ENCODE data around the gene ARHGEF40.
"Not testable (repeated sequence)": the region's sequence is repeated elsewhere in the genome, so short reads cannot be mapped to it uniquely, and the experiment has no call there.

ARHGEF40 gene

GRCh38 chr14:21039585-21040369, 30.3 kb upstream of the ARHGEF40 start:
- DNase-seq (ENCODE audit: low read depth): no peak

GRCh38 chr14:21040370-21040925, 29.7 kb upstream of the ARHGEF40 start:
- no peak for DNase-seq (ENCODE audit: low read depth)

- not testable (repeated sequence) for DNase-seq (ENCODE audit: low read depth)
These were observed 29.2 kb upstream of the ARHGEF40 start for GRCh38 chr14:21040941-21041340.

- DNase-seq (ENCODE audit: low read depth): no peak
These were observed 28.2 kb upstream of the ARHGEF40 start, which contains the start of gene RNASE7 for GRCh38 chr14:21041676-21042433. Gene RNASE7 (plus strand): TSS chr14:21042362. CDS start chr14:21042993, 631 bp downstream.

GRCh38 chr14:21042918-21043317, 27.2 kb upstream of the ARHGEF40 start:
- no peak for DNase-seq (ENCODE audit: low read depth)

- DNase-seq (ENCODE audit: low read depth): no peak
These were observed 26.6 kb upstream of the ARHGEF40 start for GRCh38 chr14:21043387-21043973.

GRCh38 chr14:21043974-21044618, 26.0 kb upstream of the ARHGEF40 start:
- DNase-seq (ENCODE audit: low read depth): no peak

- no peak for DNase-seq (ENCODE audit: low read depth)
These were observed 22.7 kb upstream of the ARHGEF40 start for GRCh38 chr14:21047378-21047781.

GRCh38 chr14:21048638-21049037, 21.5 kb upstream of the ARHGEF40 start:
- DNase-seq (ENCODE audit: low read depth): no peak

GRCh38 chr14:21049271-21049673, 20.8 kb upstream of the ARHGEF40 start:
- no peak for DNase-seq (ENCODE audit: low read depth)

- no peak for DNase-seq (ENCODE audit: low read depth)
These were observed 19.5 kb upstream of the ARHGEF40 start for GRCh38 chr14:21050597-21050996.

- no peak for DNase-seq (ENCODE audit: low read depth)
These were observed 16.7 kb upstream of the ARHGEF40 start for GRCh38 chr14:21053184-21054122.

- DNase-seq (ENCODE audit: low read depth): no peak
These were observed 15.9 kb upstream of the ARHGEF40 start for GRCh38 chr14:21054123-21054767.

- no peak for DNase-seq (ENCODE audit: low read depth)
These were observed 15.3 kb upstream of the ARHGEF40 start for GRCh38 chr14:21054768-21055145.

- no peak for DNase-seq (ENCODE audit: low read depth)
These were observed 14.5 kb upstream of the ARHGEF40 start for GRCh38 chr14:21055432-21056117.

- DNase-seq (ENCODE audit: low read depth): no peak
These were observed 13.5 kb upstream of the ARHGEF40 start for GRCh38 chr14:21056520-21057163.

- no peak for DNase-seq (ENCODE audit: low read depth)
These were observed 12.1 kb upstream of the ARHGEF40 start, which contains the start of gene RNASE8 for GRCh38 chr14:21057803-21058675. Gene RNASE8 (plus strand): TSS chr14:21057822. CDS start chr14:21057893, 71 bp downstream.

- DNase-seq (ENCODE audit: low read depth): no peak
These were observed 11.2 kb upstream of the ARHGEF40 start for GRCh38 chr14:21058903-21059302.
